ENCODE data around the gene PCYT1B. TPM values are rescaled to one million over a fixed set of nuclear protein-coding genes. Genes with fewer than 3 reads are reported as not detected.

The PCYT1B gene
- total and polyA plus RNA-seq, 2 of the 13 experiments (the other 11 are each of a cell fraction or from before 2014, with no cell fraction given) = 6.1 to 9.2 TPM

- Histone ChIP-seq H3K79me2 (ENCODE audit: insufficient read depth, low read length) (no peaks in the 10 kb centered on the region), H3K27me3 (ENCODE audit: control insufficient read depth in 1 of 2, insufficient read depth in 2 of 2, low read length in 2 of 2) (no peaks in the 10 kb centered on the region), H3K9ac (ENCODE audit: insufficient read depth, low read depth, low read length) (no peak overlapping the region), H3K36me3 (replicated peaks in 1 of 2; ENCODE audit: control insufficient read depth in 1 of 2, insufficient read depth in 2 of 2, low read length in 2 of 2) (no peaks in the 10 kb centered on the region), H3K9me3 (ENCODE audit: low read length) (no peaks in the 10 kb centered on the region), H3K4me2 (ENCODE audit: low read depth, low read length) (no peak overlapping the region), H3K27ac (ENCODE audit: extremely low read length, insufficient read depth, low read length) (no peak overlapping the region), H2AFZ (ENCODE audit: low read length) (no peak overlapping the region), H3K4me1 (ENCODE audit: insufficient read depth, low read length) (no peaks in the 10 kb centered on the region), H3K4me3 (replicated peaks in 1 of 3; ENCODE audit: insufficient read depth in 1 of 3, low read depth in 2 of 3, low read length in 3 of 3) (no peak overlapping the region), H4K20me1 (ENCODE audit: insufficient read depth, low read length) (no peaks in the 10 kb centered on the region)
- ChIA-PET CTCF (ENCODE audit: low intra/inter-chr PET ratio, low total read pairs) (no interaction called here), POLR2A (no interaction called here)
- no peak for TF ChIP-seq ZNF562 (CRISPR knock-in tag; IDR thresholded peaks at IDR 0.05; ENCODE audit: borderline replicate concordance)
- no peak for TF ChIP-seq ZNF451 (CRISPR knock-in tag; IDR thresholded peaks at IDR 0.05)
- no peak for TF ChIP-seq ZNF430 (CRISPR knock-in tag; IDR thresholded peaks at IDR 0.05)
- TF ChIP-seq ZNF574 (CRISPR knock-in tag; IDR thresholded peaks at IDR 0.05) = no peak
- no peak for TF ChIP-seq ZNF468 (CRISPR knock-in tag; IDR thresholded peaks at IDR 0.05)
- no peak for TF ChIP-seq KLF11 (CRISPR knock-in tag; IDR thresholded peaks at IDR 0.05)
- no peak for TF ChIP-seq SMARCE1 (IDR thresholded peaks at IDR 0.05; ENCODE audit: borderline replicate concordance)
- no peak for TF ChIP-seq FOXC1 (CRISPR knock-in tag; IDR thresholded peaks at IDR 0.05; ENCODE audit: borderline replicate concordance)
- no peak for TF ChIP-seq SMAD1 (CRISPR knock-in tag; IDR thresholded peaks at IDR 0.05; ENCODE audit: borderline replicate concordance, low read depth)
- TF ChIP-seq ZNF276 (CRISPR knock-in tag; IDR thresholded peaks at IDR 0.05; ENCODE audit: low read depth) = no peak
- no peak for TF ChIP-seq SMYD3 (CRISPR knock-in tag; IDR thresholded peaks at IDR 0.05)
- TF ChIP-seq ZNF33B (CRISPR knock-in tag; IDR thresholded peaks at IDR 0.05) = no peak
- TF ChIP-seq EZH2 (conservative IDR thresholded peaks at IDR 0.05; ENCODE audit: low read depth, low read length) = no peak
- TF ChIP-seq ATM (IDR thresholded peaks at IDR 0.05; ENCODE audit: borderline replicate concordance) = no peak
- no peak for TF ChIP-seq DRAP1 (CRISPR knock-in tag; IDR thresholded peaks at IDR 0.05)
- TF ChIP-seq ZNF614 (CRISPR knock-in tag; IDR thresholded peaks at IDR 0.05; ENCODE audit: borderline replicate concordance) = no peak
- no peak for TF ChIP-seq ZNF44 (CRISPR knock-in tag; IDR thresholded peaks at IDR 0.05)
- no peak for TF ChIP-seq ARID3A (IDR thresholded peaks at IDR 0.05; ENCODE audit: low read depth, low read length)
- TF ChIP-seq ZMYM2 (CRISPR knock-in tag; IDR thresholded peaks at IDR 0.05) = no peak
- DNase-seq (ENCODE audit: low spot score) = no peak
- FAIRE-seq = no peak
- no TSS peak for BruUV-seq (replicated peaks)
- no peak for ATAC-seq
- 87% methylated on average over 1 of the region's 1 CpG for WGBS (ENCODE audit: low lambda C conversion rate)
- intact Hi-C loops (cut with micrococcal nuclease; ENCODE audit: unreplicated experiment) (no loop called here), in situ Hi-C loops (cut with HindIII; ENCODE audit: extremely low pct_ligation_motif_present, low pct_unique_long_range_greater_than_20kb) (no loop called here)
Observed at GRCh38 chrX:24528605-24529004, 118.5 kb downstream of the PCYT1B start.

All from HepG2 (cell line).